ENCODE results near the gene LMBRD2.
A peak's percentile ranks its signal among the peaks of the same experiment; 100 is the strongest.
"Not testable (repeated sequence)": the region's sequence is repeated elsewhere in the genome, so short reads cannot be mapped to it uniquely, and the experiment has no call there.

The LMBRD2 gene

GRCh38 chr5:36160617-36161016 is 8.9 kb upstream of the LMBRD2 start:
- DNase-seq, result no peak

- no peak for DNase-seq
Measured at GRCh38 chr5:36158144-36158543, 6.5 kb upstream of the LMBRD2 start.

- no peak for DNase-seq
Measured at GRCh38 chr5:36156619-36157018, 4.9 kb upstream of the LMBRD2 start.

- DNase-seq, result no peak
Measured at GRCh38 chr5:36156121-36156601, 4.5 kb upstream of the LMBRD2 start.

- DNase-seq, result no peak
Measured at GRCh38 chr5:36155291-36155690, 3.6 kb upstream of the LMBRD2 start.

GRCh38 chr5:36153726-36154125 is 2.0 kb upstream of the LMBRD2 start:
- DNase-seq, result no peak

GRCh38 chr5:36153298-36153677 is 1.6 kb upstream of the LMBRD2 start:
- no peak for DNase-seq

GRCh38 chr5:36152324-36153297 is 924 bp upstream of the LMBRD2 start:
- peak; percentile 13 for DNase-seq

GRCh38 chr5:36150676-36151433 is 832 bp downstream of the LMBRD2 start:
- peak; percentile 15 for DNase-seq

- DNase-seq, result no peak
Measured at GRCh38 chr5:36147681-36148080, 4.0 kb downstream of the LMBRD2 start.

- DNase-seq, result no peak
Measured at GRCh38 chr5:36146390-36146789, 5.3 kb downstream of the LMBRD2 start.

GRCh38 chr5:36145311-36145710 is 6.4 kb downstream of the LMBRD2 start:
- no peak for DNase-seq

GRCh38 chr5:36138900-36139683 is 12.6 kb downstream of the LMBRD2 start:
- no peak for DNase-seq

GRCh38 chr5:36136581-36136980 is 15.1 kb downstream of the LMBRD2 start:
- no peak for DNase-seq

- DNase-seq, result no peak
Measured at GRCh38 chr5:36135988-36136387, 15.7 kb downstream of the LMBRD2 start.

GRCh38 chr5:36133009-36133408 is 18.7 kb downstream of the LMBRD2 start:
- DNase-seq, result not testable (repeated sequence)

- not testable (repeated sequence) for DNase-seq
Measured at GRCh38 chr5:36129666-36130065, 22.0 kb downstream of the LMBRD2 start.

- DNase-seq, result no peak
Measured at GRCh38 chr5:36128795-36129194, 22.9 kb downstream of the LMBRD2 start.

GRCh38 chr5:36125868-36126267 is 25.8 kb downstream of the LMBRD2 start:
- DNase-seq, result no peak

GRCh38 chr5:36111238-36111637 is 40.4 kb downstream of the LMBRD2 start:
- no peak for DNase-seq

- DNase-seq, result no peak
Measured at GRCh38 chr5:36108758-36109460, 42.8 kb downstream of the LMBRD2 start.

GRCh38 chr5:36105819-36106218 is 45.9 kb downstream of the LMBRD2 start:
- DNase-seq, result no peak
